T-helper 1 cell (primary cell): ENCODE data around the gene EML4.

Source experiments
- DNase-seq, 5 donors: peaks; one replicate each; pipeline ENCODE4 v3.0.0-alpha.2; 2012 to 2020

EML4 gene

GRCh38 chr2:42137125-42137841 lies 31.9 kb upstream of the EML4 start:
- no peak for DNase-seq

GRCh38 chr2:42138163-42139015 lies 30.8 kb upstream of the EML4 start:
- DNase-seq = no peak

GRCh38 chr2:42139101-42139500 lies 30.1 kb upstream of the EML4 start:
- no peak for DNase-seq

GRCh38 chr2:42140496-42140895 lies 28.7 kb upstream of the EML4 start:
- no peak for DNase-seq

GRCh38 chr2:42141687-42142546 lies 27.2 kb upstream of the EML4 start:
- DNase-seq = no peak

- DNase-seq = no peak
Observed at GRCh38 chr2:42142547-42143184, 26.5 kb upstream of the EML4 start.

GRCh38 chr2:42147641-42148274 lies 21.4 kb upstream of the EML4 start:
- no peak for DNase-seq

- DNase-seq = peak in 1 of 5 donors; percentile 12
Observed at GRCh38 chr2:42150159-42150558, 19.0 kb upstream of the EML4 start.

GRCh38 chr2:42153944-42154581 lies 15.1 kb upstream of the EML4 start:
- DNase-seq = no peak

GRCh38 chr2:42156721-42157120 lies 12.4 kb upstream of the EML4 start:
- DNase-seq = no peak

GRCh38 chr2:42161444-42161843 lies 7.7 kb upstream of the EML4 start:
- DNase-seq = no peak

- DNase-seq = no peak
Observed at GRCh38 chr2:42163444-42164045, 5.6 kb upstream of the EML4 start.

GRCh38 chr2:42164046-42164445 lies 5.1 kb upstream of the EML4 start:
- no peak for DNase-seq

GRCh38 chr2:42164971-42165370 lies 4.2 kb upstream of the EML4 start:
- DNase-seq = no peak

- DNase-seq = no peak
Observed at GRCh38 chr2:42167458-42167857, 1.7 kb upstream of the EML4 start.

GRCh38 chr2:42168459-42169099 lies 574 bp upstream of the EML4 start:
- no peak for DNase-seq

- DNase-seq = peak in 1 of 5 donors; percentile 43
Observed at GRCh38 chr2:42169874-42170521, 845 bp downstream of the EML4 start.

GRCh38 chr2:42170619-42171395 lies 1.7 kb downstream of the EML4 start:
- peak in 1 of 5 donors; percentile 8 for DNase-seq

- DNase-seq = peak in 1 of 5 donors; percentile 61
Observed at GRCh38 chr2:42171396-42171980, 2.3 kb downstream of the EML4 start.
